ENCODE data around the gene TPX2. TPM values are rescaled to one million over a fixed set of nuclear protein-coding genes. Genes with fewer than 3 reads are reported as not detected.

The TPX2 gene
- total and polyA plus RNA-seq, 2 donors from 2014 or later = 0.47 to 1.4 TPM

GRCh38 chr20:31691646-31692275 lies 47.3 kb upstream of the TPX2 start:
- peak overlapping the region; percentile 1 to 70 for H3K27ac ChIP-seq (ENCODE audit: low read depth in 2 of 2, low read length in 2 of 2)
- intact Hi-C loops (cut with DNase I) = no loop called here
- H3K27me3 ChIP-seq (ENCODE audit: control insufficient read depth, insufficient read depth, low read length) = no peaks in the 10 kb centered on the region
- H3K9ac ChIP-seq (ENCODE audit: low read length in 3 of 3) = no peak overlapping the region
- no peak for FAIRE-seq
- DNase-seq = no peak
- peaks cover 2 to 26% (median 11%) of the 10 kb centered on the region in 3 donors for H3K36me3 ChIP-seq (ENCODE audit: control insufficient read depth in 2 of 3, insufficient read depth in 3 of 3, low read length in 3 of 3)
- TF ChIP-seq, protein P1, sequence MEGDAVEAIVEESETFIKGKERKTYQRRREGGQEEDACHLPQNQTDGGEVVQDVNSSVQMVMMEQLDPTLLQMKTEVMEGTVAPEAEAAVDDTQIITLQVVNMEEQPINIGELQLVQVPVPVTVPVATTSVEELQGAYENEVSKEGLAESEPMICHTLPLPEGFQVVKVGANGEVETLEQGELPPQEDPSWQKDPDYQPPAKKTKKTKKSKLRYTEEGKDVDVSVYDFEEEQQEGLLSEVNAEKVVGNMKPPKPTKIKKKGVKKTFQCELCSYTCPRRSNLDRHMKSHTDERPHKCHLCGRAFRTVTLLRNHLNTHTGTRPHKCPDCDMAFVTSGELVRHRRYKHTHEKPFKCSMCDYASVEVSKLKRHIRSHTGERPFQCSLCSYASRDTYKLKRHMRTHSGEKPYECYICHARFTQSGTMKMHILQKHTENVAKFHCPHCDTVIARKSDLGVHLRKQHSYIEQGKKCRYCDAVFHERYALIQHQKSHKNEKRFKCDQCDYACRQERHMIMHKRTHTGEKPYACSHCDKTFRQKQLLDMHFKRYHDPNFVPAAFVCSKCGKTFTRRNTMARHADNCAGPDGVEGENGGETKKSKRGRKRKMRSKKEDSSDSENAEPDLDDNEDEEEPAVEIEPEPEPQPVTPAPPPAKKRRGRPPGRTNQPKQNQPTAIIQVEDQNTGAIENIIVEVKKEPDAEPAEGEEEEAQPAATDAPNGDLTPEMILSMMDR (IDR thresholded peaks at IDR 0.05; ENCODE audit: borderline replicate concordance, extremely low read depth, insufficient read depth) = no peak
- H3K4me3 ChIP-seq (ENCODE audit: low read length in 3 of 3) = no peak overlapping the region
- H3K4me1 ChIP-seq (ENCODE audit: control insufficient read depth in 2 of 3, insufficient read depth in 2 of 3, low read depth in 1 of 3, low read length in 3 of 3) = peaks cover 0 to 30% (median 24%) of the 10 kb centered on the region in 3 donors
- no peaks in the 10 kb centered on the region for H3K9me3 ChIP-seq (ENCODE audit: control insufficient read depth in 2 of 3, insufficient read depth in 1 of 3, low read length in 3 of 3)

DNA sequence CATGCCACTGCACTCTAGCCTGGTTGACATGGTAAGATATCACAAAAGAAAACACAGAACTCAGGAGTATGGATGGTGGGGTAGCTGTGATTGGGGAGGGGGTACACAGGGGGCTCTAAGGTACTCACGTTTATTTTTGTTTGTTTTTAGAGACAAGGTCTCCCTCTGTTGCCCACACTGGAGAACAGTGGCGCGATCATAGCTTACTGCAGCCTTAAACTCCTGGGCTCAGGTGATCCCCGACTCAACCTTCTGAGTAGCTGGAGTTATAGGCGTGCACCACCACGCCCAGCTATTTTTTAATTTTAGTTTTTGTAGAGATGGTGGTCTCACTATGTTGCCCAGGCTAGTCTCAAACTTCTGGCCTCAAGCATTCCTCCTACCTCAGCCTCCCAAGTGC lies 45.7 kb upstream of the TPX2 start:
- TF ChIP-seq, protein P1 (IDR thresholded peaks at IDR 0.05; ENCODE audit: borderline replicate concordance, extremely low read depth, insufficient read depth) = no peak
- Histone ChIP-seq H3K4me3 (ENCODE audit: low read length in 3 of 3) (no peak overlapping the region), H3K27ac (ENCODE audit: low read depth in 2 of 2, low read length in 2 of 2) (peak overlapping the region; percentile 12 to 95), H3K9me3 (ENCODE audit: control insufficient read depth in 2 of 3, insufficient read depth in 1 of 3, low read length in 3 of 3) (no peaks in the 10 kb centered on the region), H3K27me3 (ENCODE audit: control insufficient read depth, insufficient read depth, low read length) (no peaks in the 10 kb centered on the region), H3K9ac (ENCODE audit: low read length in 3 of 3) (peak overlapping the region in 1 of 3 donors; percentile 40), H3K4me1 (ENCODE audit: control insufficient read depth in 2 of 3, insufficient read depth in 2 of 3, low read depth in 1 of 3, low read length in 3 of 3) (peaks cover 0 to 37% (median 26%) of the 10 kb centered on the region in 3 donors), H3K36me3 (ENCODE audit: control insufficient read depth in 2 of 3, insufficient read depth in 3 of 3, low read length in 3 of 3) (peaks cover 2 to 20% (median 9%) of the 10 kb centered on the region in 3 donors)
- FAIRE-seq (no peak), DNase-seq (no peak)
- intact Hi-C loops (cut with DNase I) = no loop called here

DNA sequence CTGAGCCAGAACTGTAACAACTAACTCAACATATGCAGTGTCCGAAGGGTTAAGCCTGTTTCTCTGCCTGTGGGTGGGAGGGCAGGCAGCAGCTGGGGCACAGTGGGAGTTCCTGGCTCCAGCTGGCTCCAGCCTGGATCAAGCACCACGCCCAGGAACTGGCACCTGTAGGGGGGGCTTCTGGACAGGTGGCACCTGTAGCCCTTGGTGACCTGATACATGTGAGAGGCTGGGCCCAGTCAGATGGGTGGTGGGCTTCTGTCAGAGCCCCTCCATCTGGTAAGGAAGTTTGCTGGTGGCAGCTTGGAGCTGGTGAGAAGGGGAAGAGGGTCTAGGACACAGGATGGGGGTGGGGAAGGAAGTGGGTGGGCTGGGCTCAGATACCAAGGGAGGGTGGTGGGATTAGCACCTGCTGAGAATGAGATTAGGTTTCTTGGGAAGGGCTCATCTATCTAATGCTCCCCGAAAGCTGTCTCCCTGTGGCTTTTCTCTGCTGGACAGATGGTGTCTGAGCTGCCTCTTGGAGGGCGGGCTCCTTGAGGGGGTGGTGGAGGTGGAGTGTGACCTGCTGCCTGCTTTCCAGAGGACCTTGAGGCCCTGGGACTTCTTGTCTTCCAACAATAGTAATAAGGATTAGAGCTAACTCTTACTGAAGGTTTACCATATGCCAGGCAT lies 45.0 kb upstream of the TPX2 start:
- Histone ChIP-seq H3K27ac (ENCODE audit: low read depth in 2 of 2, low read length in 2 of 2) (peak overlapping the region; percentile 12 to 95), H3K4me3 (ENCODE audit: low read length in 3 of 3) (peak overlapping the region in 1 of 3 donors; percentile 2), H3K9ac (ENCODE audit: low read length in 3 of 3) (peak overlapping the region in 2 of 3 donors; percentile 39 to 44), H3K27me3 (ENCODE audit: control insufficient read depth, insufficient read depth, low read length) (no peaks in the 10 kb centered on the region), H3K36me3 (ENCODE audit: control insufficient read depth in 2 of 3, insufficient read depth in 3 of 3, low read length in 3 of 3) (peaks cover 2 to 20% (median 7%) of the 10 kb centered on the region in 3 donors), H3K4me1 (ENCODE audit: control insufficient read depth in 2 of 3, insufficient read depth in 2 of 3, low read depth in 1 of 3, low read length in 3 of 3) (peaks cover 0 to 43% (median 33%) of the 10 kb centered on the region in 3 donors), H3K9me3 (ENCODE audit: control insufficient read depth in 2 of 3, insufficient read depth in 1 of 3, low read length in 3 of 3) (no peaks in the 10 kb centered on the region)
- FAIRE-seq (no peak), DNase-seq (peak in 3 of 5 donors; percentile 48 to 60 (median 49))
- intact Hi-C loops (cut with DNase I) = no loop called here
- TF ChIP-seq, protein P1 (IDR thresholded peaks at IDR 0.05; ENCODE audit: borderline replicate concordance, extremely low read depth, insufficient read depth) = no peak

Measured in kidney (tissue), 14 donors.